Activated CD4-positive, CD25-positive, alpha-beta regulatory T cell treated with anti-CD3 and anti-CD28 coated beads, Interleukin-2, amount 50 U/mL, for 16 hours (primary cell): ENCODE data around the gene FLOT2.
A peak's percentile ranks its signal among the peaks of the same experiment; 100 is the strongest.
"Not testable (repeated sequence)": the region's sequence is repeated elsewhere in the genome, so short reads cannot be mapped to it uniquely, and the experiment has no call there.

Source experiments
- DNase-seq: peaks from one replicate; pipeline ENCODE4 v3.0.0-alpha.2; 2020; ENCODE audit warnings: low read depth, low spot score

Gene FLOT2

GRCh38 chr17:28896884-28897768, at the start of gene FLOT2:
Gene FLOT2 (minus strand): TSS chr17:28897733. CDS start chr17:28897574, 159 bp downstream.
- peak; percentile 33 for DNase-seq

GRCh38 chr17:28946239-28946638, 48.7 kb upstream of the FLOT2 start:
- DNase-seq, result no peak

- DNase-seq, result no peak
Observed at GRCh38 chr17:28944862-28945741, 47.6 kb upstream of the FLOT2 start.

- no peak for DNase-seq
Observed at GRCh38 chr17:28944343-28944742, 46.8 kb upstream of the FLOT2 start.

GRCh38 chr17:28942925-28943324, 45.4 kb upstream of the FLOT2 start:
- DNase-seq, result no peak

GRCh38 chr17:28941251-28941650, 43.7 kb upstream of the FLOT2 start:
- DNase-seq, result no peak

- no peak for DNase-seq
Observed at GRCh38 chr17:28940675-28941074, 43.1 kb upstream of the FLOT2 start.

GRCh38 chr17:28940142-28940541, 42.6 kb upstream of the FLOT2 start:
- no peak for DNase-seq

GRCh38 chr17:28938552-28938951, 41.0 kb upstream of the FLOT2 start:
- no peak for DNase-seq

GRCh38 chr17:28937044-28937729, 39.7 kb upstream of the FLOT2 start:
- no peak for DNase-seq

- DNase-seq, result no peak
Observed at GRCh38 chr17:28935744-28936460, 38.4 kb upstream of the FLOT2 start.

- DNase-seq, result not testable (repeated sequence)
Observed at GRCh38 chr17:28934508-28934907, 37.0 kb upstream of the FLOT2 start.

GRCh38 chr17:28929787-28930186, 32.3 kb upstream of the FLOT2 start:
- DNase-seq, result no peak

- no peak for DNase-seq
Observed at GRCh38 chr17:28928061-28928460, 30.5 kb upstream of the FLOT2 start.

GRCh38 chr17:28926786-28927185, 29.3 kb upstream of the FLOT2 start:
- DNase-seq, result no peak

- DNase-seq, result no peak
Observed at GRCh38 chr17:28926366-28926765, 28.8 kb upstream of the FLOT2 start.

GRCh38 chr17:28925912-28926365, 28.4 kb upstream of the FLOT2 start:
- DNase-seq, result peak; percentile 47

- DNase-seq, result no peak
Observed at GRCh38 chr17:28920201-28920600, 22.7 kb upstream of the FLOT2 start.

- DNase-seq, result no peak
Observed at GRCh38 chr17:28918295-28918694, 20.8 kb upstream of the FLOT2 start.

GRCh38 chr17:28917465-28917864, 19.9 kb upstream of the FLOT2 start:
- DNase-seq, result no peak

- DNase-seq, result no peak
Observed at GRCh38 chr17:28917029-28917428, 19.5 kb upstream of the FLOT2 start.
